ENCODE measurements around the gene CNTNAP2.

Gene CNTNAP2

DNA sequence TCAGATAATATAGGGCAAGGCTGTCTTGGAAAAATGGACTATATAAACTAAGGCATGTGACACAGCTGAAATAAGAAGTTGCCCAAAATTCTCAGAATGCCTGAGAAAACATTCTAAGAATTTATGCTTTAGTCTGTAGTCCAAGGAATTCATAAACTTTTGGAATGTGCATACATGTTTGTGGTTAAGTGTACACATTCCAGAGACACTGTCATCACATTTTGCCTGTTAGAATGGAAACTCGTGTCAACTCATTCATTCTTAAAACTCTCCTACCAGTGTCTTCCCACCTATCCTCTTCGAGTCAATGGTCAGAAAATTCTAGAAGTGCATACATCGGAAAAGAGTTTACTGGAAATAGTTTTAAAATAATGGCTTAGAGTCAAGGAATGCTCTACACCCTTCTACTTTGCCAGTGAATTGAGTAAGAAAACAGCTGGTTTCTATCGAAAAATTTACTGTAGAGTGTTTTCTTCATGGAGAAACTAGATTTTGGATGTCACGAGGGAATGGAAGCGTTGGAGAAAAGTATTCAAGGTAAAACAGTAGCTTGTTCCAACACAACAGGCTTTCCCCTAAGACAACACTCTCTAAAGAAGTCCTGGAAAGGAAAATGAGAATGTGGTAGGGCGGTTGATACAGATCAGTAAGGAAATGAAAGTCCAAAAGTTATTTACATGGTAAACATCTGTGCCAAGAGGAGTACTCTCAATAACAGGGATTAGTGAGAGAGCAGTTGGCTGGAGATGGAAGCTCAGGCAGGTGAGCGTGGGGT lies 1296.4 kb downstream of the CNTNAP2 start:
- Histone ChIP-seq H3K27ac (peak overlapping the region; percentile 90), H3K9ac (ENCODE audit: insufficient read length) (peak overlapping the region; percentile 64), H3K4me3 (peak overlapping the region; percentile 25), H3K36me3 (ENCODE audit: insufficient read depth, low read length) (no peaks in the 10 kb centered on the region), H3K9me3 (ENCODE audit: low read depth, low read length) (no peaks in the 10 kb centered on the region)
- peak; percentile 45 for DNase-seq (ENCODE audit: low read depth, low spot score)
- TF ChIP-seq EZH2 (IDR thresholded peaks at IDR 0.05) (no peak), FOXP2 (optimal IDR thresholded peaks at IDR 0.05; ENCODE audit: control extremely low read depth, extremely low read length, insufficient read depth) (no peak), POLR2AphosphoS5 (IDR thresholded peaks at IDR 0.05; ENCODE audit: borderline replicate concordance, low read depth, low read length) (no peak)

DNA sequence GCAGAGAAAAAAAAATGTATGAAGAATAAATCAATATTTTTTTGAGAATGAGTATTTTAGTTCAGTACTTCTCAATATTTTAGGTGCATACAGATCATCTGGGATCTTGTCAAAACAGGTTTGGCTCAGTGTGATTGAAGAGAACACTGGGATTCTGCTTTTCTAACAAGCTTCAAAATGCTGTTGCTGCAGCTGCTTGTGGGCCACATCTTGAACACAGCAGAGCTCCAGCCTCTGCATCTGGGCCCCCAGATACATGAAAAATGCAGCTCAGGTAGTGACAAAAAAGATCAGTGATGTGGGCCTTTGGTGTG lies 1296.9 kb downstream of the CNTNAP2 start:
- peak overlapping the region; percentile 16 for H3K9ac ChIP-seq (ENCODE audit: insufficient read length)
- no peaks in the 10 kb centered on the region for H3K36me3 ChIP-seq (ENCODE audit: insufficient read depth, low read length)
- DNase-seq (ENCODE audit: low read depth, low spot score), result no peak
- TF ChIP-seq EZH2 (IDR thresholded peaks at IDR 0.05) (no peak), FOXP2 (optimal IDR thresholded peaks at IDR 0.05; ENCODE audit: control extremely low read depth, extremely low read length, insufficient read depth) (no peak), POLR2AphosphoS5 (IDR thresholded peaks at IDR 0.05; ENCODE audit: borderline replicate concordance, low read depth, low read length) (no peak)
- H3K9me3 ChIP-seq (ENCODE audit: low read depth, low read length), result no peaks in the 10 kb centered on the region
- peak overlapping the region; percentile 90 for H3K27ac ChIP-seq
- no peak overlapping the region; the same call in 1 of the 2 replicates for H3K4me3 ChIP-seq

DNA sequence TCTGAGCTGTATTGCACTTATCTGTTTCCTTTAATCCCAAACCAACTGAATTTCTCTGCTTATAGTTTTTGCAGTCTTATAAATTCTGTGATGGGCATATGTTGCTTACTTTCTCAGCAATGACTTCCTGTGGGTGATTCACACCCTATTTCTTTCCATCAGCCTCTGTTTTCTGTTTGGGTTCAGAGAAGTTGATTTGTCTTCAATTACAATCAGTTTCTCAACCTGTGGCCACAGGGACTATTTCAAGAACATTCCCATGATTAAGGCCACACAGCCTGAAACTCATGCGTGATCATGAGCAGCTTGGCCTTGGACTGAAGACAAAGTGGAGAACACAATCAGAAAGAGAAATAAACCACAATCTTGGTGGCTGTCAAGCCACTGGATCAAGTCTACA lies 1299.4 kb downstream of the CNTNAP2 start:
- H3K4me3 ChIP-seq, result no peak overlapping the region
- H3K9ac ChIP-seq (ENCODE audit: insufficient read length), result no peak overlapping the region
- TF ChIP-seq FOXP2 (optimal IDR thresholded peaks at IDR 0.05; ENCODE audit: control extremely low read depth, extremely low read length, insufficient read depth) (no peak), POLR2AphosphoS5 (IDR thresholded peaks at IDR 0.05; ENCODE audit: borderline replicate concordance, low read depth, low read length) (no peak), EZH2 (IDR thresholded peaks at IDR 0.05) (no peak)
- no peaks in the 10 kb centered on the region for H3K36me3 ChIP-seq (ENCODE audit: insufficient read depth, low read length)
- DNase-seq (ENCODE audit: low read depth, low spot score), result no peak
- no peak overlapping the region for H3K27ac ChIP-seq
- no peaks in the 10 kb centered on the region for H3K9me3 ChIP-seq (ENCODE audit: low read depth, low read length)

DNA sequence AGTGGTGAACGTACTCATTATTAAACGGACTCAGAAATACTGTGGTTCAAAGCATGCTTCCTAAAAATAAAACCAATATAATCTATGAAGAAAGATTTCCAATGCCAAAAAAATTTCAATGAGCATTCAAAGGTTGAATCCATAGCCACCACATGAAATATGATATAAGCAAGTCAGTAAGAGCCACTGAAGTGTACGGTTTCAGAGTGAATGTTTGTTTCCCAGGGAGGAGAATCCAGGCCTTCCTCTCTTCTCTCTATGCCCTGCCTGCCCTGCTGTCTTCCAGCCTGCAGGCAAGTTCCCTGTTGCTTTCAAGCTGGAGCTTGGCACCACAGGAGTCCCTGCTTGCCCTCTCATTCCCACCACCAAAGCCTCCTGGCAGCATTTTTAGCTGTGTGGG lies 1302.4 kb downstream of the CNTNAP2 start:
- no peaks in the 10 kb centered on the region for H3K36me3 ChIP-seq (ENCODE audit: insufficient read depth, low read length)
- peak; percentile 65 for DNase-seq (ENCODE audit: low read depth, low spot score)
- TF ChIP-seq EZH2 (IDR thresholded peaks at IDR 0.05) (no peak), POLR2AphosphoS5 (IDR thresholded peaks at IDR 0.05; ENCODE audit: borderline replicate concordance, low read depth, low read length) (no peak), FOXP2 (optimal IDR thresholded peaks at IDR 0.05; ENCODE audit: control extremely low read depth, extremely low read length, insufficient read depth) (peak; percentile 77)
- peak overlapping the region; percentile 6 for H3K4me3 ChIP-seq
- H3K9me3 ChIP-seq (ENCODE audit: low read depth, low read length), result no peaks in the 10 kb centered on the region
- H3K9ac ChIP-seq (ENCODE audit: insufficient read length), result peak overlapping the region; percentile 31
- H3K27ac ChIP-seq, result peak overlapping the region; percentile 89

DNA sequence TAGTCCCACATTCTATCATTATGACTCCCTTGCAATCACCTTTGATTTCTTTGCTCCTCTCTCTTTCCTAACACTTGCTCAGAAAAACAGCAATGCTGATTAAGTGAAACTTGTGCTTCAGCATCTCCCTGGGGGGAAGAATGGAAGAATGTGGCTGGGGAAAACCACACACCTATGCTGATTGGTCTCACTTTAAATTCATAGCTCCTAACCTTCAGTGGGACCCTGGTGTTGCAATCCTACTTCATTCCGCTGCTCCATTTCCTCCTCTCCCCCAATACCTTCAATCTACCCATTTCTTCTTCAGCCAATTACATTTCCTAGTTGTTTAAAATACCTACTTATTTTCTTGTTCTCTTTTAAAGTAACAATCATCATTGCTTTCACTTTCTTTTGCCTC lies 1307.3 kb downstream of the CNTNAP2 start:
- Histone ChIP-seq H3K27ac (no peak overlapping the region), H3K9me3 (ENCODE audit: low read depth, low read length) (no peaks in the 10 kb centered on the region), H3K36me3 (ENCODE audit: insufficient read depth, low read length) (no peaks in the 10 kb centered on the region), H3K9ac (ENCODE audit: insufficient read length) (no peak overlapping the region), H3K4me3 (no peak overlapping the region)
- DNase-seq (ENCODE audit: low read depth, low spot score), result no peak
- TF ChIP-seq FOXP2 (optimal IDR thresholded peaks at IDR 0.05; ENCODE audit: control extremely low read depth, extremely low read length, insufficient read depth) (no peak), EZH2 (IDR thresholded peaks at IDR 0.05) (no peak), POLR2AphosphoS5 (IDR thresholded peaks at IDR 0.05; ENCODE audit: borderline replicate concordance, low read depth, low read length) (no peak)

DNA sequence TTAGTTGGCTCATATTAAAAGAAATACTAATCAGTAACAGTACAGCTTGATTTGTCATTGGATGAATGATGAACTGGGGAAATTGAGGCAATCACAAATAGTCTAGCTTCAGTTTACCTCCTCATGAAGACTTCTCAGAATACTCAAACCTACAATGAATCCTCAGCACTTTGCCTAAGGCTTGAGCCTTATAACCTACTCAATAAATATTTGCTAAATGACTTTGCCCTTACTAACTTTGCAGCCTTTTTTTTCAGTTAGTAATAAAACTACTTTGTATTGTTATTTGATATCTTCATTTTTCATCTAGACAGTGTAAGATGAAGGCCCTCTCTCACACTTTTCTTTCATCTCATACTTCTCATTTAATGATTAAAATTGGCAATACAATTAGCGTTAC lies 1311.5 kb downstream of the CNTNAP2 start:
- no peak overlapping the region for H3K9ac ChIP-seq (ENCODE audit: insufficient read length)
- no peak overlapping the region for H3K27ac ChIP-seq
- TF ChIP-seq EZH2 (IDR thresholded peaks at IDR 0.05) (no peak), POLR2AphosphoS5 (IDR thresholded peaks at IDR 0.05; ENCODE audit: borderline replicate concordance, low read depth, low read length) (no peak), FOXP2 (optimal IDR thresholded peaks at IDR 0.05; ENCODE audit: control extremely low read depth, extremely low read length, insufficient read depth) (no peak)
- H3K36me3 ChIP-seq (ENCODE audit: insufficient read depth, low read length), result no peaks in the 10 kb centered on the region
- no peak for DNase-seq (ENCODE audit: low read depth, low spot score)
- H3K4me3 ChIP-seq, result no peak overlapping the region
- H3K9me3 ChIP-seq (ENCODE audit: low read depth, low read length), result no peaks in the 10 kb centered on the region

DNA sequence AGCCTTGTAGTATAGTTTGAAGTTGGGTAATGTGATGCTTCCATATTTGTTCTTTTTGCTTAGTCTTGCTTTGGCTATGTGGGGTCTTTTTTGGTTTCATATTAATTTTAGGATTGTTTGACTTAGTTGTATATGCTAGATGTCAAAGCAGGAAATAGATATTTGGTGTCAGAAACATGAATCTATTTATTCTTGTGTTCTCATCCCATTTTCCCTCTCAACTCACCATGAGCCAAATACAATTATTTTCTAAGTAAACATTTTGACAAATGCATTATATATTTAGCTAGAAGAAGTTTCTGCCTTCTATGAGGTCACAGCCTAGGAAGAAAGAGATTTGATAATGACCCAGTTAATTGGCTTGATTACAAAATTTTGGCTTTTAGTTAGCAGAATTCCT lies 1313.4 kb downstream of the CNTNAP2 start:
- no peak for DNase-seq (ENCODE audit: low read depth, low spot score)
- no peaks in the 10 kb centered on the region for H3K9me3 ChIP-seq (ENCODE audit: low read depth, low read length)
- TF ChIP-seq POLR2AphosphoS5 (IDR thresholded peaks at IDR 0.05; ENCODE audit: borderline replicate concordance, low read depth, low read length) (no peak), EZH2 (IDR thresholded peaks at IDR 0.05) (no peak), FOXP2 (optimal IDR thresholded peaks at IDR 0.05; ENCODE audit: control extremely low read depth, extremely low read length, insufficient read depth) (no peak)
- no peak overlapping the region for H3K4me3 ChIP-seq
- no peak overlapping the region for H3K9ac ChIP-seq (ENCODE audit: insufficient read length)
- no peak overlapping the region for H3K27ac ChIP-seq
- no peaks in the 10 kb centered on the region for H3K36me3 ChIP-seq (ENCODE audit: insufficient read depth, low read length)

DNA sequence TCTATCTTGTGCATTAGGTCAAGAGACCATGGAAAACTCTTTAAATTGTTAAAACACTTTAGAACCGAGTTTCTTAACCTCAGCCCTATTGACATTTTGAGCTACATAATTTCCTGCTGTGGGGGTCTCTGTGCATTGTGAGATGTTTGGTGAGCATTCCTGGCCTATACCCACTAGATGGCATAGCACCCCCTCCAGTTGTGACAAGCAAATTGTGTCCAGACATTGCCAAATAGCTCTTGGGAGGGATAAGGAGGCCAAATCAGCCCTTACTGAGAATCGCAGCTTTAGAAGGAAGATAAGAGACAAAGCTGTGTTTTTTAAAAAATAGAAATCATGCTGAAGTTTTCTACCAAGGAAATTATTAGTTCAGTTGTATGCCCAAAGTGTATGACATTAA lies 1315.5 kb downstream of the CNTNAP2 start:
- no peak for TF ChIP-seq POLR2AphosphoS5 (IDR thresholded peaks at IDR 0.05; ENCODE audit: borderline replicate concordance, low read depth, low read length)
- no peak for TF ChIP-seq FOXP2 (optimal IDR thresholded peaks at IDR 0.05; ENCODE audit: control extremely low read depth, extremely low read length, insufficient read depth)
- no peak for TF ChIP-seq EZH2 (IDR thresholded peaks at IDR 0.05)
- H3K9me3 ChIP-seq (ENCODE audit: low read depth, low read length), result no peaks in the 10 kb centered on the region
- H3K36me3 ChIP-seq (ENCODE audit: insufficient read depth, low read length), result no peaks in the 10 kb centered on the region
- no peak overlapping the region for H3K4me3 ChIP-seq
- no peak overlapping the region for H3K27ac ChIP-seq
- DNase-seq (ENCODE audit: low read depth, low spot score), result no peak
- H3K9ac ChIP-seq (ENCODE audit: insufficient read length), result no peak overlapping the region

DNA sequence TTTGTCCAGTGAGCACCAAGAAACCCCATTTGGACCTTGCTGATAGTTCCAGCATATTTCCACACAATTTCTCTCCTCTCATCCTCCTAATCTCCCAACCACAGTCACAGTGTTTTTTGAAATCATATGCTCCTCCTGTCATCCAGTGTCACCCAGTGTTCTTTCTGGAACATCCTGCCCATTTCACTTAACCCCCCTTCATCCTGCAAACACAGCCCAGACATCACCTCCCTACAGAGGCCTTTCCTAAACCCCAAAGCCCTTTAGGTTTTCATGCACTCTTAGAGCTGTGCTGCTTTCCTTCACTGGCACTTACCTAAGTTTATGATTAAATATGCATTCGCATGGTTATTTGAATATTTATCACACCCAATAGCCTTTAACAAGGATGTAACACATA lies 1316.0 kb downstream of the CNTNAP2 start:
- Histone ChIP-seq H3K4me3 (no peak overlapping the region), H3K9ac (ENCODE audit: insufficient read length) (no peak overlapping the region), H3K36me3 (ENCODE audit: insufficient read depth, low read length) (no peaks in the 10 kb centered on the region), H3K9me3 (ENCODE audit: low read depth, low read length) (no peaks in the 10 kb centered on the region), H3K27ac (no peak overlapping the region)
- no peak for DNase-seq (ENCODE audit: low read depth, low spot score)
- TF ChIP-seq EZH2 (IDR thresholded peaks at IDR 0.05) (no peak), POLR2AphosphoS5 (IDR thresholded peaks at IDR 0.05; ENCODE audit: borderline replicate concordance, low read depth, low read length) (no peak), FOXP2 (optimal IDR thresholded peaks at IDR 0.05; ENCODE audit: control extremely low read depth, extremely low read length, insufficient read depth) (no peak)
